Measurements from ENCODE around the gene AUH. TPM values are rescaled to one million over a fixed set of nuclear protein-coding genes. Genes with fewer than 3 reads are reported as not detected.
"Not testable (repeated sequence)": the region's sequence is repeated elsewhere in the genome, so short reads cannot be mapped to it uniquely, and the experiment has no call there.

The AUH gene
- total RNA-seq, 2 experiments from 2014 or later: 16.9 to 24.5 TPM

- Histone ChIP-seq H3K9me2 (ENCODE audit: insufficient read depth, low read length) (no peaks in the 10 kb centered on the region), H4K20me1 (ENCODE audit: insufficient read depth, low read length) (no peaks in the 10 kb centered on the region), H3K27ac (ENCODE audit: low read depth, low read length, poor library complexity, severe bottlenecking) (no peak overlapping the region), H3K4me3 (ENCODE audit: low read depth, low read length, poor library complexity, severe bottlenecking) (no peak overlapping the region), H3K9me3 (ENCODE audit: low read length) (no peaks in the 10 kb centered on the region), H3K4me2 (ENCODE audit: low read length) (no peak overlapping the region), H3K4me1 (ENCODE audit: insufficient read depth, low read length, poor library complexity, severe bottlenecking) (peaks cover 5% of the 10 kb centered on the region), H3K79me2 (ENCODE audit: insufficient read depth, low read depth, low read length) (no peaks in the 10 kb centered on the region), H2AFZ (ENCODE audit: low read length) (no peak overlapping the region), H3K36me3 (ENCODE audit: insufficient read depth, low read length) (no peaks in the 10 kb centered on the region)
- no TSS peak for BruUV-seq (replicated peaks)
- no peak for DNase-seq (ENCODE audit: low spot score)
- ChIA-PET CTCF (ENCODE audit: unreplicated experiment) (no interaction called here), POLR2A (interaction anchor here (0.7 kb wide), 1 partner anchor 60 kb away, joined by 3 read pairs; no protein-coding TSS in a partner anchor)
- intact Hi-C loops (cut with micrococcal nuclease; ENCODE audit: unreplicated experiment): no loop called here
- no peak for TF ChIP-seq EZH2phosphoT487 (IDR thresholded peaks at IDR 0.05; ENCODE audit: borderline replicate concordance, low read depth, low read length)
Observed at GRCh38 chr9:91391412-91391811, 29.7 kb upstream of the AUH start.

- H3K79me2 ChIP-seq (ENCODE audit: insufficient read depth, low read depth, low read length); H3K4me1 ChIP-seq (ENCODE audit: insufficient read depth, low read length, poor library complexity, severe bottlenecking); H3K27ac ChIP-seq (ENCODE audit: low read depth, low read length, poor library complexity, severe bottlenecking); H3K9me3 ChIP-seq (ENCODE audit: low read length); BruUV-seq (replicated peaks); DNase-seq (ENCODE audit: low spot score); CTCF ChIA-PET (ENCODE audit: unreplicated experiment); H2AFZ ChIP-seq (ENCODE audit: low read length); POLR2A ChIA-PET; H3K4me2 ChIP-seq (ENCODE audit: low read length); H4K20me1 ChIP-seq (ENCODE audit: insufficient read depth, low read length); H3K4me3 ChIP-seq (ENCODE audit: low read depth, low read length, poor library complexity, severe bottlenecking); H3K9me2 ChIP-seq (ENCODE audit: insufficient read depth, low read length); intact Hi-C loops (cut with micrococcal nuclease; ENCODE audit: unreplicated experiment); H3K36me3 ChIP-seq (ENCODE audit: insufficient read depth, low read length): not testable (repeated sequence)
Observed at GRCh38 chr9:91389686-91390085, 28.0 kb upstream of the AUH start.

- POLR2A ChIA-PET: no interaction called here
- H2AFZ ChIP-seq (ENCODE audit: low read length): no peak overlapping the region
Observed at GRCh38 chr9:91386765-91387164, 25.0 kb upstream of the AUH start.

GRCh38 chr9:91384954-91385353 is 23.2 kb upstream of the AUH start:
- Histone ChIP-seq H3K4me3 (ENCODE audit: low read depth, low read length, poor library complexity, severe bottlenecking) (no peak overlapping the region), H3K4me1 (ENCODE audit: insufficient read depth, low read length, poor library complexity, severe bottlenecking) (no peaks in the 10 kb centered on the region), H3K4me2 (ENCODE audit: low read length) (no peak overlapping the region), H3K9me3 (ENCODE audit: low read length) (no peaks in the 10 kb centered on the region), H2AFZ (ENCODE audit: low read length) (no peak overlapping the region), H4K20me1 (ENCODE audit: insufficient read depth, low read length) (no peaks in the 10 kb centered on the region), H3K27ac (ENCODE audit: low read depth, low read length, poor library complexity, severe bottlenecking) (no peak overlapping the region), H3K79me2 (ENCODE audit: insufficient read depth, low read depth, low read length) (no peaks in the 10 kb centered on the region), H3K9me2 (ENCODE audit: insufficient read depth, low read length) (no peaks in the 10 kb centered on the region), H3K36me3 (ENCODE audit: insufficient read depth, low read length) (no peaks in the 10 kb centered on the region)
- ChIA-PET CTCF (ENCODE audit: unreplicated experiment) (no interaction called here), POLR2A (no interaction called here)
- intact Hi-C loops (cut with micrococcal nuclease; ENCODE audit: unreplicated experiment): no loop called here
- no peak for DNase-seq (ENCODE audit: low spot score)
- BruUV-seq (replicated peaks): no TSS peak
- TF ChIP-seq, protein P1, sequence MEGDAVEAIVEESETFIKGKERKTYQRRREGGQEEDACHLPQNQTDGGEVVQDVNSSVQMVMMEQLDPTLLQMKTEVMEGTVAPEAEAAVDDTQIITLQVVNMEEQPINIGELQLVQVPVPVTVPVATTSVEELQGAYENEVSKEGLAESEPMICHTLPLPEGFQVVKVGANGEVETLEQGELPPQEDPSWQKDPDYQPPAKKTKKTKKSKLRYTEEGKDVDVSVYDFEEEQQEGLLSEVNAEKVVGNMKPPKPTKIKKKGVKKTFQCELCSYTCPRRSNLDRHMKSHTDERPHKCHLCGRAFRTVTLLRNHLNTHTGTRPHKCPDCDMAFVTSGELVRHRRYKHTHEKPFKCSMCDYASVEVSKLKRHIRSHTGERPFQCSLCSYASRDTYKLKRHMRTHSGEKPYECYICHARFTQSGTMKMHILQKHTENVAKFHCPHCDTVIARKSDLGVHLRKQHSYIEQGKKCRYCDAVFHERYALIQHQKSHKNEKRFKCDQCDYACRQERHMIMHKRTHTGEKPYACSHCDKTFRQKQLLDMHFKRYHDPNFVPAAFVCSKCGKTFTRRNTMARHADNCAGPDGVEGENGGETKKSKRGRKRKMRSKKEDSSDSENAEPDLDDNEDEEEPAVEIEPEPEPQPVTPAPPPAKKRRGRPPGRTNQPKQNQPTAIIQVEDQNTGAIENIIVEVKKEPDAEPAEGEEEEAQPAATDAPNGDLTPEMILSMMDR (conservative IDR thresholded peaks at IDR 0.05; ENCODE audit: low read length): no peak
- TF ChIP-seq EZH2phosphoT487 (IDR thresholded peaks at IDR 0.05; ENCODE audit: borderline replicate concordance, low read depth, low read length): no peak

More at GRCh38 chr9:91386765-91387164, 25.0 kb upstream of the AUH start:
- no peaks in the 10 kb centered on the region for H3K9me3 ChIP-seq (ENCODE audit: low read length)
- H3K27ac ChIP-seq (ENCODE audit: low read depth, low read length, poor library complexity, severe bottlenecking): no peak overlapping the region
- BruUV-seq (replicated peaks): no TSS peak
- H4K20me1 ChIP-seq (ENCODE audit: insufficient read depth, low read length): no peaks in the 10 kb centered on the region
- no peaks in the 10 kb centered on the region for H3K9me2 ChIP-seq (ENCODE audit: insufficient read depth, low read length)
- intact Hi-C loops (cut with micrococcal nuclease; ENCODE audit: unreplicated experiment): no loop called here
- H3K4me3 ChIP-seq (ENCODE audit: low read depth, low read length, poor library complexity, severe bottlenecking): no peak overlapping the region
- no peak overlapping the region for H3K4me2 ChIP-seq (ENCODE audit: low read length)
- no peak for TF ChIP-seq EZH2phosphoT487 (IDR thresholded peaks at IDR 0.05; ENCODE audit: borderline replicate concordance, low read depth, low read length)
- DNase-seq (ENCODE audit: low spot score): no peak
- no peaks in the 10 kb centered on the region for H3K4me1 ChIP-seq (ENCODE audit: insufficient read depth, low read length, poor library complexity, severe bottlenecking)
- no peaks in the 10 kb centered on the region for H3K79me2 ChIP-seq (ENCODE audit: insufficient read depth, low read depth, low read length)
- no peaks in the 10 kb centered on the region for H3K36me3 ChIP-seq (ENCODE audit: insufficient read depth, low read length)
- CTCF ChIA-PET (ENCODE audit: unreplicated experiment): interaction anchor here (0.6 kb wide), 1 partner anchor 17 kb away, joined by 3 read pairs; no protein-coding TSS in a partner anchor
